HL-60 (cell line): ENCODE data around the gene AMPD1.

ENCODE experiments used
- DNase-seq, 2 experiments: peaks; one replicate each; pipeline ENCODE4 v3.0.0-alpha.2; 2010 to 2020; ENCODE audit warnings: low read depth in 1 of 2, low spot score in 1 of 2
- H3K27ac ChIP-seq: fragments of 250-450 bp; sonication (Bioruptor Pico); replicated peaks from 2 replicates; pipeline ENCODE4 v1.5.1; 2020; ENCODE audit warnings: mild to moderate bottlenecking, moderate library complexity
- H3K27me3 ChIP-seq: fragments of 250-450 bp; sonication (Bioruptor Pico); 2 replicates; pipeline ENCODE4 v1.5.1; 2021; ENCODE audit warnings: mild to moderate bottlenecking, moderate library complexity; ENCODE audit not compliant: insufficient read depth, poor library complexity, severe bottlenecking
- H3K4me3 ChIP-seq: replicated peaks from 2 replicates; pipeline ENCODE4 v1.5.1; 2011; ENCODE audit warnings: mild to moderate bottlenecking, control low read depth, low read length; ENCODE audit not compliant: insufficient read depth
- GABPA ChIP-seq: IDR thresholded peaks from 2 replicates; pipeline ENCODE4 v1.6.1; 2012; ENCODE audit warnings: low read depth
- POLR2AphosphoS5 ChIP-seq: IDR thresholded peaks from 2 replicates; pipeline ENCODE4 v1.6.1; 2012; ENCODE audit warnings: low read depth
- SPI1 ChIP-seq: IDR thresholded peaks from 2 replicates; pipeline ENCODE4 v1.6.1; 2012; ENCODE audit warnings: low read depth, mild to moderate bottlenecking, borderline replicate concordance
- TF ChIP-seq, protein P1 (sequence below): IDR thresholded peaks from 2 replicates; pipeline ENCODE4 v1.6.1; 2012; ENCODE audit warnings: low read depth; ENCODE audit not compliant: insufficient replicate concordance
- TF ChIP-seq, protein P2 (sequence below): IDR thresholded peaks from one replicate; pipeline ENCODE4 v1.5.1; 2011; ENCODE audit warnings: low read length, control low read depth, inconsistent platforms; ENCODE audit not compliant: insufficient read depth

AMPD1 gene

DNA sequence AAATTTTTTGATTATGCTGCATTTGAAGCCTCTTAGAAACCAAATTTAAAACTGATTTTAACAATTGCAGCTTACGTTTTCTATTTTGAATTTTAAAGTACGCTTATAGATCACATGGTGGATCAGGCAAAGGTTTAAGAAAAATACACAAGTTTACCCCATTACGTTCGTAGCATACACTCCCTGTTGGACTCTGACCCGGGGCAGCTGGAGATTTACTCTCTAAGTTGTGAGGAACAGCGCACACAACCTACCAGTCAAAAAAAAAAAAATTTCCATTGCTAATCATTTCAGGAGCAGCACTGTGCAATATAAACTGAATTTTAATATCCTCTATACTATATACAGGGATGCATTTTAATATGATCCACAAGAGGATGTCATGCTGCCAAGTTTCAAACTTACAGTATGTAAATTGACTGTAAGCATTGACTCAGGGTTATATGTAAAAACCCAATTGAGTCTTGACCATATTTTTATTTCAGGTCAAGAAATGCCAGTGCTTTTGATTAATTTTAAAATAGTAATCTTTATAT, 42.0 kb upstream of the AMPD1 start:
- no peak overlapping the region for H3K27ac ChIP-seq
- no peaks in the 10 kb centered on the region for H3K27me3 ChIP-seq
- TF ChIP-seq, protein P1, sequence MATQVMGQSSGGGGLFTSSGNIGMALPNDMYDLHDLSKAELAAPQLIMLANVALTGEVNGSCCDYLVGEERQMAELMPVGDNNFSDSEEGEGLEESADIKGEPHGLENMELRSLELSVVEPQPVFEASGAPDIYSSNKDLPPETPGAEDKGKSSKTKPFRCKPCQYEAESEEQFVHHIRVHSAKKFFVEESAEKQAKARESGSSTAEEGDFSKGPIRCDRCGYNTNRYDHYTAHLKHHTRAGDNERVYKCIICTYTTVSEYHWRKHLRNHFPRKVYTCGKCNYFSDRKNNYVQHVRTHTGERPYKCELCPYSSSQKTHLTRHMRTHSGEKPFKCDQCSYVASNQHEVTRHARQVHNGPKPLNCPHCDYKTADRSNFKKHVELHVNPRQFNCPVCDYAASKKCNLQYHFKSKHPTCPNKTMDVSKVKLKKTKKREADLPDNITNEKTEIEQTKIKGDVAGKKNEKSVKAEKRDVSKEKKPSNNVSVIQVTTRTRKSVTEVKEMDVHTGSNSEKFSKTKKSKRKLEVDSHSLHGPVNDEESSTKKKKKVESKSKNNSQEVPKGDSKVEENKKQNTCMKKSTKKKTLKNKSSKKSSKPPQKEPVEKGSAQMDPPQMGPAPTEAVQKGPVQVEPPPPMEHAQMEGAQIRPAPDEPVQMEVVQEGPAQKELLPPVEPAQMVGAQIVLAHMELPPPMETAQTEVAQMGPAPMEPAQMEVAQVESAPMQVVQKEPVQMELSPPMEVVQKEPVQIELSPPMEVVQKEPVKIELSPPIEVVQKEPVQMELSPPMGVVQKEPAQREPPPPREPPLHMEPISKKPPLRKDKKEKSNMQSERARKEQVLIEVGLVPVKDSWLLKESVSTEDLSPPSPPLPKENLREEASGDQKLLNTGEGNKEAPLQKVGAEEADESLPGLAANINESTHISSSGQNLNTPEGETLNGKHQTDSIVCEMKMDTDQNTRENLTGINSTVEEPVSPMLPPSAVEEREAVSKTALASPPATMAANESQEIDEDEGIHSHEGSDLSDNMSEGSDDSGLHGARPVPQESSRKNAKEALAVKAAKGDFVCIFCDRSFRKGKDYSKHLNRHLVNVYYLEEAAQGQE: no peak
- no peak for TF ChIP-seq POLR2AphosphoS5
- TF ChIP-seq SPI1: no peak
- no peak for TF ChIP-seq GABPA
- TF ChIP-seq, protein P2, sequence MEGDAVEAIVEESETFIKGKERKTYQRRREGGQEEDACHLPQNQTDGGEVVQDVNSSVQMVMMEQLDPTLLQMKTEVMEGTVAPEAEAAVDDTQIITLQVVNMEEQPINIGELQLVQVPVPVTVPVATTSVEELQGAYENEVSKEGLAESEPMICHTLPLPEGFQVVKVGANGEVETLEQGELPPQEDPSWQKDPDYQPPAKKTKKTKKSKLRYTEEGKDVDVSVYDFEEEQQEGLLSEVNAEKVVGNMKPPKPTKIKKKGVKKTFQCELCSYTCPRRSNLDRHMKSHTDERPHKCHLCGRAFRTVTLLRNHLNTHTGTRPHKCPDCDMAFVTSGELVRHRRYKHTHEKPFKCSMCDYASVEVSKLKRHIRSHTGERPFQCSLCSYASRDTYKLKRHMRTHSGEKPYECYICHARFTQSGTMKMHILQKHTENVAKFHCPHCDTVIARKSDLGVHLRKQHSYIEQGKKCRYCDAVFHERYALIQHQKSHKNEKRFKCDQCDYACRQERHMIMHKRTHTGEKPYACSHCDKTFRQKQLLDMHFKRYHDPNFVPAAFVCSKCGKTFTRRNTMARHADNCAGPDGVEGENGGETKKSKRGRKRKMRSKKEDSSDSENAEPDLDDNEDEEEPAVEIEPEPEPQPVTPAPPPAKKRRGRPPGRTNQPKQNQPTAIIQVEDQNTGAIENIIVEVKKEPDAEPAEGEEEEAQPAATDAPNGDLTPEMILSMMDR: no peak
- no peak overlapping the region for H3K4me3 ChIP-seq
- DNase-seq: no peak

DNA sequence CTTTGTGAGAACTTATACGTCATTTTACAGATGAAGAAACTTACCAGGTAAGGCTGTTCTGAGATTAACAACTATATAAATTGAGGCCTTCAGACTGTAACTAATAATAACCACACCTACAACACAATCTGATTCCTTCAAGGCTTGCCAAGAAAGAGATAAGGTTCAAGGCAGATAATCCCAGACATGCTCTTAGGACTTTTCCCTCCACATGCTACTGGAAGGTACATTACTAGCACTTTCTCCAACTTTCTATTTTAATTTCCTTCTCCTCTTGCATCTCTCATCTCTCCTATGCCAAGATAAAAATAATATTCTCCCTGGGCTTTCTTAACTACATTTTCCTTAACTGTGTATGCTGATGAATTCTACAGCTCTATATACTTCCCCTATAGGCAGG, 40.1 kb upstream of the AMPD1 start:
- no peak for DNase-seq
- Histone ChIP-seq H3K27me3 (no peaks in the 10 kb centered on the region), H3K4me3 (no peak overlapping the region), H3K27ac (no peak overlapping the region)
- TF ChIP-seq POLR2AphosphoS5: no peak

DNA sequence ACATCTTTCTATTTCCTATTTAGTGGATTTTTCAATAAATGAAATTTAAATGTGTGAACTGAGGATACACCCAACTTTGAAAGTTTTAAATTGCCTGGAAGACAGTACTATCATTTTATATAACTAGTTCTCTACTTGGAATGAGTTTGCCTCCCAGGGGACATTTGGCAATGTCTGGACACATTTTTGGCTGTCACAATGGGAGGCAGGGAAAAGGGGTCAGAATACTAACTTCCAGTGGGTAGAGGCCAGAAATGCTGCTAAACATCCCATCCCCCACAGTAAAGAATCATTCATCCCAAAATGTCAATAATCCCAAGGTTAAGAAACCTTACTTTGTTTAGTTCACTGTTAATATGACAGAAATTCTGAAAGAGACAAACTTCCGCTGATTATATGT, 34.4 kb upstream of the AMPD1 start:
- H3K27me3 ChIP-seq: no peaks in the 10 kb centered on the region
- TF ChIP-seq SPI1: no peak
- TF ChIP-seq, protein P2: no peak
- TF ChIP-seq GABPA: no peak
- no peak for TF ChIP-seq POLR2AphosphoS5
- TF ChIP-seq, protein P1: no peak
- no peak for DNase-seq
- H3K27ac ChIP-seq: no peak overlapping the region
- H3K4me3 ChIP-seq: no peak overlapping the region

DNA sequence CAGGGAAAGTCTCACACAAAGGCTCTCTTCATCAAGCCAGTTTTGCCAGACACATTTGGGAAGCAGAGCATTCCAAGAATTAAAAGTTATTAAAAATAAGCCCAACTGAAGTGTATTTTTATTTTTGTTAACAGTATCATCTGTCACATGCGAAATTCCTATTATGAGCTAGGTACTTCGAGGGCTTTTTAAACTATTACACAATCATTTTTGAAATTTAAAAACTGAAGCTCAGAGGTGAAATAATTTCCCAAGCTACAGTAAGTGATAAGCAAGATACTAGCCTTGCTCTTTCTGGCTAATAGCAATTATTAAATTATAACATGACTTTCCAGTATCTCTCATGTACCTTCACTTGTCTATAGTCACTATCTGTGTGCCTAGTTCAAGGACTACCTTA, 33.2 kb upstream of the AMPD1 start:
- no peak for DNase-seq
- TF ChIP-seq POLR2AphosphoS5: no peak
- TF ChIP-seq SPI1: no peak
- TF ChIP-seq, protein P1: no peak
- TF ChIP-seq, protein P2: no peak
- no peak for TF ChIP-seq GABPA
- H3K27me3 ChIP-seq: no peaks in the 10 kb centered on the region
- no peak overlapping the region for H3K27ac ChIP-seq
- H3K4me3 ChIP-seq: no peak overlapping the region
